Panc1 (cell line): Measurements from ENCODE around the gene ASXL1. TPM values are rescaled to one million over a fixed set of nuclear protein-coding genes. Genes with fewer than 3 reads are reported as not detected.

Experiments used
- ATAC-seq: fragments of 200-7000 bp; cut with Tn5 transposase; 2 replicates; pipeline ENCODE4 v1.9.1; 2020; ENCODE audit warnings: mild to moderate bottlenecking, moderate library complexity
- BruUV-seq: library from RNA; stranded (reverse); fragments of 400-500 nt; replicated peaks from 2 replicates; lab custom pipeline; 2021; lab: Mats Ljungman, UMichigan
- CTCF ChIA-PET: fragments of 300-600 bp; sonication (Branson Sonifier 250); formaldehyde crosslinking; loops from one replicate; lab custom pipeline; 2022; ENCODE audit warnings: antibody characterized with exemption; lab: Charles Lee
- POLR2A ChIA-PET: fragments of 300-600 bp; sonication (Branson Sonifier 250); formaldehyde crosslinking; loops from one replicate; lab custom pipeline; 2022; ENCODE audit warnings: antibody characterized with exemption; lab: Charles Lee
- DNase-seq: peaks from one replicate; pipeline ENCODE4 v3.0.0-alpha.2; 2010; ENCODE audit warnings: low read depth, low spot score
- H3K27ac ChIP-seq: 2 replicates; pipeline ENCODE4 v1.5.1; 2011; ENCODE audit warnings: mild to moderate bottlenecking, low read length, inconsistent platforms
- H3K27me3 ChIP-seq: fragments of 200-500 bp; sonication (Bioruptor generic); 2 replicates; pipeline ENCODE4 v1.6.0; 2014; ENCODE audit warnings: low read length, inconsistent platforms; ENCODE audit not compliant: control insufficient read depth, insufficient read depth
- H3K36me3 ChIP-seq: fragments of 200-500 bp; sonication (Bioruptor generic); 2 replicates; pipeline ENCODE4 v1.5.1; 2014; ENCODE audit warnings: inconsistent platforms, mild to moderate bottlenecking, low read length, moderate library complexity; ENCODE audit not compliant: control insufficient read depth, insufficient read depth
- H3K4me1 ChIP-seq: 2 replicates; pipeline ENCODE4 v1.5.1; 2011; ENCODE audit warnings: inconsistent platforms, mild to moderate bottlenecking, low read length, moderate library complexity; ENCODE audit not compliant: control insufficient read depth, insufficient read depth
- H3K4me3 ChIP-seq, 2 experiments: 2 replicates each; pipeline ENCODE4 v1.5.1; 2011 to 2012; ENCODE audit warnings: low read depth in 2 of 2, low read length in 2 of 2, mild to moderate bottlenecking in 2 of 2, inconsistent platforms in 1 of 2, moderate library complexity in 1 of 2
- H3K9me3 ChIP-seq: fragments of 200-500 bp; sonication (Bioruptor generic); 2 replicates; pipeline ENCODE4 v1.5.1; 2014; ENCODE audit warnings: low read depth, mild to moderate bottlenecking, inconsistent platforms, low read length, moderate library complexity; ENCODE audit not compliant: control insufficient read depth, insufficient read depth
- POLR2AphosphoS5 ChIP-seq: IDR thresholded peaks from 2 replicates; pipeline ENCODE4 v1.6.1; 2012; ENCODE audit warnings: mild to moderate bottlenecking, low read depth, low read length, moderate library complexity
- SIN3A ChIP-seq: IDR thresholded peaks from 2 replicates; pipeline ENCODE4 v1.6.1; 2012; ENCODE audit warnings: low read depth, mild to moderate bottlenecking, low read length, moderate library complexity, borderline replicate concordance; ENCODE audit not compliant: insufficient read depth
- TCF7L2 ChIP-seq: IDR thresholded peaks from 2 replicates; pipeline ENCODE4 v1.6.1; 2011; ENCODE audit warnings: mild to moderate bottlenecking, low read depth, low read length, inconsistent platforms
- in situ Hi-C: cut with HindIII; loops from 2 replicates; pipeline ENCODE4 v1.10.0; 2016; ENCODE audit warnings: low sequenced_read_pairs, low pct_unique_long_range_greater_than_20kb
- intact Hi-C: fragments of 100-400 bp; cut with micrococcal nuclease; formaldehyde crosslinking; loops from one replicate; pipeline ENCODE4 v1.10.0; 2022; ENCODE audit not compliant: unreplicated experiment
- total RNA-seq: library from RNA; stranded (reverse); gene quantifications from one replicate; pipeline ENCODE4 v1.2.1, GENCODE V29; 2021; ENCODE audit not compliant: unreplicated experiment
- TF ChIP-seq, protein P1 (sequence below), 2 experiments: IDR thresholded peaks; 2 replicates each; pipeline ENCODE4 v1.6.1; 2011 to 2012; ENCODE audit warnings: low read depth in 2 of 2, control low read depth in 1 of 2, low read length in 1 of 2, mild to moderate bottlenecking in 1 of 2, moderate library complexity in 1 of 2; ENCODE audit not compliant: insufficient read depth in 1 of 2
- TF ChIP-seq, protein P2 (sequence below): fragments of 450-650 bp; IDR thresholded peaks from 2 replicates; pipeline ENCODE4 v1.5.1; 2017; ENCODE audit warnings: mild to moderate bottlenecking

The ASXL1 gene
- total RNA-seq, 1 experiment from 2014 or later = 205 TPM

DNA sequence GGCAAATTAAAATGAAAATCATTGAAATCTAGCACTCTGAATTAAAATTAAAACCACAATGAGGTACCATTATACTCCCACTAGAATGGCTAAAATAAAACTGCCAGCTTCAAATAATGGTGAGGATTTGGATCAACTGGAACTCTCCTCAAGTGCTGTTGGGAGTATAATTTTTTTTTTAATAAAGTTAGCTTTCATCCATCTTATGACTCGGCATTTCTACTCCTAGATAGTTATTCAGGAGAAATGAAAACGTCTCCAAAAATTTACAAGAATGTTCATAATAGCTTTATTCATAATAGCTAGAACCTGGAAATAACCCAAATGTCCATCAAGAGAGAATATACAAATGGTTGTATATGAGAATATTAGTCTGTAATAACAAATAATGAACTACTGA, 63.2 kb downstream of the ASXL1 start:
- Histone ChIP-seq H3K27me3 (no peaks in the 10 kb centered on the region), H3K4me3 (no peak overlapping the region), H3K4me1 (no peaks in the 10 kb centered on the region), H3K9me3 (no peaks in the 10 kb centered on the region), H3K36me3 (no peaks in the 10 kb centered on the region), H3K27ac (no peak overlapping the region)
- POLR2A ChIA-PET = interaction anchor here (0.7 kb wide), 2 partner anchors 22 to 879 kb away, joined by 4 read pairs; no protein-coding TSS in a partner anchor
- CTCF ChIA-PET = interaction anchor here (0.6 to 0.7 kb wide), 2 partner anchors 208 to 515 kb away, joined by 3 to 7 read pairs; no protein-coding TSS in a partner anchor
- no TSS peak for BruUV-seq
- DNase-seq (no peak), ATAC-seq (no peak)
- no peak for TF ChIP-seq POLR2AphosphoS5
- TF ChIP-seq, protein P1, sequence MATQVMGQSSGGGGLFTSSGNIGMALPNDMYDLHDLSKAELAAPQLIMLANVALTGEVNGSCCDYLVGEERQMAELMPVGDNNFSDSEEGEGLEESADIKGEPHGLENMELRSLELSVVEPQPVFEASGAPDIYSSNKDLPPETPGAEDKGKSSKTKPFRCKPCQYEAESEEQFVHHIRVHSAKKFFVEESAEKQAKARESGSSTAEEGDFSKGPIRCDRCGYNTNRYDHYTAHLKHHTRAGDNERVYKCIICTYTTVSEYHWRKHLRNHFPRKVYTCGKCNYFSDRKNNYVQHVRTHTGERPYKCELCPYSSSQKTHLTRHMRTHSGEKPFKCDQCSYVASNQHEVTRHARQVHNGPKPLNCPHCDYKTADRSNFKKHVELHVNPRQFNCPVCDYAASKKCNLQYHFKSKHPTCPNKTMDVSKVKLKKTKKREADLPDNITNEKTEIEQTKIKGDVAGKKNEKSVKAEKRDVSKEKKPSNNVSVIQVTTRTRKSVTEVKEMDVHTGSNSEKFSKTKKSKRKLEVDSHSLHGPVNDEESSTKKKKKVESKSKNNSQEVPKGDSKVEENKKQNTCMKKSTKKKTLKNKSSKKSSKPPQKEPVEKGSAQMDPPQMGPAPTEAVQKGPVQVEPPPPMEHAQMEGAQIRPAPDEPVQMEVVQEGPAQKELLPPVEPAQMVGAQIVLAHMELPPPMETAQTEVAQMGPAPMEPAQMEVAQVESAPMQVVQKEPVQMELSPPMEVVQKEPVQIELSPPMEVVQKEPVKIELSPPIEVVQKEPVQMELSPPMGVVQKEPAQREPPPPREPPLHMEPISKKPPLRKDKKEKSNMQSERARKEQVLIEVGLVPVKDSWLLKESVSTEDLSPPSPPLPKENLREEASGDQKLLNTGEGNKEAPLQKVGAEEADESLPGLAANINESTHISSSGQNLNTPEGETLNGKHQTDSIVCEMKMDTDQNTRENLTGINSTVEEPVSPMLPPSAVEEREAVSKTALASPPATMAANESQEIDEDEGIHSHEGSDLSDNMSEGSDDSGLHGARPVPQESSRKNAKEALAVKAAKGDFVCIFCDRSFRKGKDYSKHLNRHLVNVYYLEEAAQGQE (IDR thresholded peaks at IDR 0.05; ENCODE audit: insufficient read depth in 1 of 2, low read depth in 2 of 2, low read length in 1 of 2) = no peak
- no peak for TF ChIP-seq TCF7L2
- TF ChIP-seq, protein P2, sequence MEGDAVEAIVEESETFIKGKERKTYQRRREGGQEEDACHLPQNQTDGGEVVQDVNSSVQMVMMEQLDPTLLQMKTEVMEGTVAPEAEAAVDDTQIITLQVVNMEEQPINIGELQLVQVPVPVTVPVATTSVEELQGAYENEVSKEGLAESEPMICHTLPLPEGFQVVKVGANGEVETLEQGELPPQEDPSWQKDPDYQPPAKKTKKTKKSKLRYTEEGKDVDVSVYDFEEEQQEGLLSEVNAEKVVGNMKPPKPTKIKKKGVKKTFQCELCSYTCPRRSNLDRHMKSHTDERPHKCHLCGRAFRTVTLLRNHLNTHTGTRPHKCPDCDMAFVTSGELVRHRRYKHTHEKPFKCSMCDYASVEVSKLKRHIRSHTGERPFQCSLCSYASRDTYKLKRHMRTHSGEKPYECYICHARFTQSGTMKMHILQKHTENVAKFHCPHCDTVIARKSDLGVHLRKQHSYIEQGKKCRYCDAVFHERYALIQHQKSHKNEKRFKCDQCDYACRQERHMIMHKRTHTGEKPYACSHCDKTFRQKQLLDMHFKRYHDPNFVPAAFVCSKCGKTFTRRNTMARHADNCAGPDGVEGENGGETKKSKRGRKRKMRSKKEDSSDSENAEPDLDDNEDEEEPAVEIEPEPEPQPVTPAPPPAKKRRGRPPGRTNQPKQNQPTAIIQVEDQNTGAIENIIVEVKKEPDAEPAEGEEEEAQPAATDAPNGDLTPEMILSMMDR = no peak
- in situ Hi-C loops (loop anchor here (5.0 kb wide), 1 partner anchor 59 kb away; no protein-coding TSS in a partner anchor), intact Hi-C loops (no loop called here)

DNA sequence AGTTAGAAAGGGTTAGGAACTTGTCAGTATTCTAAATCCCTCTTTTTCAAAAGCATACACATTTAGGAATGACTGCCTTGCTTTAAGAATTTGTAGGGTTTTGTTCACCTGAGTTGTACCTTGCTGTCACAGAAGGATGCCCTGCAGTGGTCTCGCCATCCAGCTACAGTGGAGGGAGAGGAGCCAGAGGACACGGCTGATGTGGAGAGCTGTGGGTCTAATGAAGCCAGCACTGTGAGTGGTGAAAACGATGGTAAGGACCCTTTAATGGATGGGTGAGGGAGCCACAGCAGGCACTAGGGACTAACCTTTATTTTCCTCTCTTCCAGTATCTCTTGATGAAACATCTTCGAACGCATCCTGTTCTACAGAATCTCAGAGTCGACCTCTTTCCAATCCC, 69.9 kb downstream of the ASXL1 start:
- Histone ChIP-seq H3K4me3 (no peak overlapping the region), H3K9me3 (no peaks in the 10 kb centered on the region), H3K27me3 (no peaks in the 10 kb centered on the region), H3K4me1 (no peaks in the 10 kb centered on the region), H3K36me3 (peaks cover 45% of the 10 kb centered on the region), H3K27ac (no peak overlapping the region)
- ChIA-PET POLR2A (no interaction called here), CTCF (no interaction called here)
- no TSS peak for BruUV-seq
- ATAC-seq = no peak
- in situ Hi-C loops (no loop called here), intact Hi-C loops (no loop called here)
- no peak for DNase-seq
- TF ChIP-seq POLR2AphosphoS5 (no peak), SIN3A (no peak), TCF7L2 (no peak)
- TF ChIP-seq, protein P2 = no peak
- TF ChIP-seq, protein P1 (IDR thresholded peaks at IDR 0.05; ENCODE audit: insufficient read depth in 1 of 2, low read depth in 2 of 2, low read length in 1 of 2) = no peak
